ENCODE data around the gene ALX4.

- TF ChIP-seq, protein P1, sequence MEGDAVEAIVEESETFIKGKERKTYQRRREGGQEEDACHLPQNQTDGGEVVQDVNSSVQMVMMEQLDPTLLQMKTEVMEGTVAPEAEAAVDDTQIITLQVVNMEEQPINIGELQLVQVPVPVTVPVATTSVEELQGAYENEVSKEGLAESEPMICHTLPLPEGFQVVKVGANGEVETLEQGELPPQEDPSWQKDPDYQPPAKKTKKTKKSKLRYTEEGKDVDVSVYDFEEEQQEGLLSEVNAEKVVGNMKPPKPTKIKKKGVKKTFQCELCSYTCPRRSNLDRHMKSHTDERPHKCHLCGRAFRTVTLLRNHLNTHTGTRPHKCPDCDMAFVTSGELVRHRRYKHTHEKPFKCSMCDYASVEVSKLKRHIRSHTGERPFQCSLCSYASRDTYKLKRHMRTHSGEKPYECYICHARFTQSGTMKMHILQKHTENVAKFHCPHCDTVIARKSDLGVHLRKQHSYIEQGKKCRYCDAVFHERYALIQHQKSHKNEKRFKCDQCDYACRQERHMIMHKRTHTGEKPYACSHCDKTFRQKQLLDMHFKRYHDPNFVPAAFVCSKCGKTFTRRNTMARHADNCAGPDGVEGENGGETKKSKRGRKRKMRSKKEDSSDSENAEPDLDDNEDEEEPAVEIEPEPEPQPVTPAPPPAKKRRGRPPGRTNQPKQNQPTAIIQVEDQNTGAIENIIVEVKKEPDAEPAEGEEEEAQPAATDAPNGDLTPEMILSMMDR (IDR thresholded peaks at IDR 0.05; ENCODE audit: low read depth, low read length) = no peak
- no peak for TF ChIP-seq EZH2phosphoT487 (IDR thresholded peaks at IDR 0.05; ENCODE audit: low read depth)
These were observed 38.2 kb upstream of the ALX4 start for GRCh38 chr11:44348114-44348513.
